ENCODE data around the gene OR10A7.
"Not testable (repeated sequence)": the region's sequence is repeated elsewhere in the genome, so short reads cannot be mapped to it uniquely, and the experiment has no call there.

OR10A7 gene

GRCh38 chr12:55220725-55221124 is at the start of gene OR10A7:
Gene OR10A7, plus strand, starts transcription at chr12:55221025. Its CDS starts 0 bp downstream, at chr12:55221025.
- POLR2A ChIA-PET, result no interaction called here
- TF ChIP-seq CTCF (IDR thresholded peaks at IDR 0.05; ENCODE audit: insufficient read depth, low read length, missing control alignments), result no peak
- CTCF ChIA-PET, result no interaction called here
- DNase-seq (ENCODE audit: low read depth, low spot score), result no peak
- no peak within 1 kb of the TSS for H3K4me3 ChIP-seq (ENCODE audit: low read depth, low read length)

GRCh38 chr12:55171445-55171844 is 49.4 kb upstream of the OR10A7 start:
- ChIA-PET POLR2A (no interaction called here), CTCF (no interaction called here)
- H3K4me3 ChIP-seq (ENCODE audit: low read depth, low read length), result no peak overlapping the region
- TF ChIP-seq CTCF (IDR thresholded peaks at IDR 0.05; ENCODE audit: insufficient read depth, low read length, missing control alignments), result no peak
- no peak for DNase-seq (ENCODE audit: low read depth, low spot score)

- POLR2A ChIA-PET, CTCF ChIA-PET: not testable (repeated sequence)
Observed at GRCh38 chr12:55171846-55172245, 49.0 kb upstream of the OR10A7 start.

GRCh38 chr12:55172686-55173085 is 48.1 kb upstream of the OR10A7 start:
- TF ChIP-seq CTCF (IDR thresholded peaks at IDR 0.05; ENCODE audit: insufficient read depth, low read length, missing control alignments), result no peak
- POLR2A ChIA-PET, result no interaction called here
- CTCF ChIA-PET, result no interaction called here
- DNase-seq (ENCODE audit: low read depth, low spot score), result no peak
- H3K4me3 ChIP-seq (ENCODE audit: low read depth, low read length), result no peak overlapping the region

More at GRCh38 chr12:55171846-55172245, 49.0 kb upstream of the OR10A7 start:
- DNase-seq (ENCODE audit: low read depth, low spot score); H3K4me3 ChIP-seq (ENCODE audit: low read depth, low read length): not testable (repeated sequence)

GRCh38 chr12:55173456-55173855 is 47.4 kb upstream of the OR10A7 start:
- DNase-seq (ENCODE audit: low read depth, low spot score), result no peak
- no peak overlapping the region for H3K4me3 ChIP-seq (ENCODE audit: low read depth, low read length)
- TF ChIP-seq CTCF (IDR thresholded peaks at IDR 0.05; ENCODE audit: insufficient read depth, low read length, missing control alignments), result no peak
- ChIA-PET POLR2A (no interaction called here), CTCF (no interaction called here)

GRCh38 chr12:55188573-55188972 is 32.3 kb upstream of the OR10A7 start:
- ChIA-PET CTCF (interaction anchor here (0.8 to 4.7 kb wide), 14 partner anchors 10 to 549 kb away, joined by 3 to 107 read pairs (median 4); no protein-coding TSS in a partner anchor), POLR2A (no interaction called here)
- no peak overlapping the region for H3K4me3 ChIP-seq (ENCODE audit: low read depth, low read length)
- TF ChIP-seq CTCF (IDR thresholded peaks at IDR 0.05; ENCODE audit: insufficient read depth, low read length, missing control alignments), result no peak
- DNase-seq (ENCODE audit: low read depth, low spot score), result no peak

GRCh38 chr12:55188974-55189556 is 31.8 kb upstream of the OR10A7 start:
- H3K4me3 ChIP-seq (ENCODE audit: low read depth, low read length), result no peak overlapping the region
- CTCF ChIA-PET, result interaction anchor here (0.7 to 4.7 kb wide), 11 partner anchors 9 to 549 kb away, joined by 3 to 107 read pairs (median 4); no protein-coding TSS in a partner anchor
- peak; percentile 26 for DNase-seq (ENCODE audit: low read depth, low spot score)
- TF ChIP-seq CTCF (IDR thresholded peaks at IDR 0.05; ENCODE audit: insufficient read depth, low read length, missing control alignments), result peak; percentile 53
- POLR2A ChIA-PET, result no interaction called here
